ENCODE data around the gene HYCC1.
"Not testable (repeated sequence)": the region's sequence is repeated elsewhere in the genome, so short reads cannot be mapped to it uniquely, and the experiment has no call there.

HYCC1 gene

GRCh38 chr7:22983257-22983855 is 30.6 kb downstream of the HYCC1 start:
- DNase-seq: no peak

GRCh38 chr7:22980422-22980821 is 33.5 kb downstream of the HYCC1 start:
- DNase-seq: no peak

GRCh38 chr7:22979861-22980260 is 34.1 kb downstream of the HYCC1 start:
- no peak for DNase-seq

- DNase-seq: no peak
Observed at GRCh38 chr7:22979251-22979650, 34.7 kb downstream of the HYCC1 start.

GRCh38 chr7:22974636-22975035 is 39.3 kb downstream of the HYCC1 start:
- DNase-seq: not testable (repeated sequence)

GRCh38 chr7:22972207-22972606 is 41.7 kb downstream of the HYCC1 start:
- no peak for DNase-seq

GRCh38 chr7:22969010-22969431 is 44.9 kb downstream of the HYCC1 start:
- DNase-seq: no peak
